Neutrophil (primary cell): ENCODE results near the gene DOCK3.
A peak's percentile ranks its signal among the peaks of the same experiment; 100 is the strongest.
"Not testable (repeated sequence)": the region's sequence is repeated elsewhere in the genome, so short reads cannot be mapped to it uniquely, and the experiment has no call there.

Source experiments
- H3K27ac ChIP-seq: fragments of 200-600 bp; sonication (generic); 2 replicates; pipeline ENCODE4 v1.5.1; 2016; ENCODE audit warnings: mild to moderate bottlenecking, moderate library complexity
- H3K27me3 ChIP-seq: fragments of 200-600 bp; sonication (generic); 2 replicates; pipeline ENCODE4 v1.6.0; 2016; ENCODE audit warnings: mild to moderate bottlenecking
- H3K36me3 ChIP-seq: fragments of 200-600 bp; sonication (generic); 2 replicates; pipeline ENCODE4 v1.5.1; 2017
- H3K4me1 ChIP-seq, 2 experiments: fragments of 200-600 bp in 1 of 2; sonication (generic) in 1 of 2; 1 replicate in 1 of 2; 2 replicates in 1 of 2; pipeline versions ENCODE4 v1.5.1 to v1.6.1; 2013 to 2016; ENCODE audit warnings: low read depth in 1 of 2, low read length in 1 of 2, mild to moderate bottlenecking in 1 of 2, moderate library complexity in 1 of 2; ENCODE audit not compliant: control insufficient read depth in 1 of 2, insufficient read depth in 1 of 2
- H3K4me3 ChIP-seq, 2 experiments: fragments of 200-600 bp in 1 of 2; sonication (generic) in 1 of 2; 1 replicate in 1 of 2; 2 replicates in 1 of 2; pipeline ENCODE4 v1.5.1; 2013 to 2016; ENCODE audit warnings: low read depth in 1 of 2, low read length in 1 of 2, mild to moderate bottlenecking in 1 of 2, moderate library complexity in 1 of 2
- H3K9me3 ChIP-seq: fragments of 200-600 bp; sonication (generic); 2 replicates; pipeline ENCODE4 v1.5.1; 2016
- TF ChIP-seq, protein P1 (sequence below): fragments of 200-600 bp; sonication (generic); IDR thresholded peaks from 2 replicates; pipeline ENCODE4 v1.5.1; 2016; ENCODE audit warnings: antibody characterized with exemption

The DOCK3 gene

DNA sequence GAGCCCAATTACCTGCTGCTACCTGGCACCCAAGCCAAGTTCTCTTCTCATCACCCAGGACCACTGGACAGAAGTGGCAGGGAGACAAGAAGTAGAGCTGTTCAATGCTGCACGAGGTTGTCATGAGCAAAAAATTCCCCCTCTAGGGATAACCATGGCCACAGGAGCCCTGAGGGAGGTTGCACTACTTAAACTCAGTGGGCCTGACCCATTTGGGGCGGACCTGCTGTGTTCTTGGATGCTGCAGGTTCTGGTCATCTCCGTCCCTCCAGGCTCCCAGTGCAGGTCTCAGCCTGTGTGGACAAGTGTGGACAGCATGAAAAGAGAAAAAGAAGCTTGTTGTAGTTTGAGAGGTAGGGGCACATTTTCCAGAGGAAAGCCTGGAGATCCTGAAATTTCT lies 684.3 kb downstream of the DOCK3 start:
- H3K36me3 ChIP-seq, result no peaks in the 10 kb centered on the region
- H3K27me3 ChIP-seq, result no peaks in the 10 kb centered on the region
- H3K4me3 ChIP-seq, result no peak overlapping the region
- H3K9me3 ChIP-seq, result no peaks in the 10 kb centered on the region
- no peaks in the 10 kb centered on the region for H3K4me1 ChIP-seq
- H3K27ac ChIP-seq, result no peak overlapping the region
- TF ChIP-seq, protein P1, sequence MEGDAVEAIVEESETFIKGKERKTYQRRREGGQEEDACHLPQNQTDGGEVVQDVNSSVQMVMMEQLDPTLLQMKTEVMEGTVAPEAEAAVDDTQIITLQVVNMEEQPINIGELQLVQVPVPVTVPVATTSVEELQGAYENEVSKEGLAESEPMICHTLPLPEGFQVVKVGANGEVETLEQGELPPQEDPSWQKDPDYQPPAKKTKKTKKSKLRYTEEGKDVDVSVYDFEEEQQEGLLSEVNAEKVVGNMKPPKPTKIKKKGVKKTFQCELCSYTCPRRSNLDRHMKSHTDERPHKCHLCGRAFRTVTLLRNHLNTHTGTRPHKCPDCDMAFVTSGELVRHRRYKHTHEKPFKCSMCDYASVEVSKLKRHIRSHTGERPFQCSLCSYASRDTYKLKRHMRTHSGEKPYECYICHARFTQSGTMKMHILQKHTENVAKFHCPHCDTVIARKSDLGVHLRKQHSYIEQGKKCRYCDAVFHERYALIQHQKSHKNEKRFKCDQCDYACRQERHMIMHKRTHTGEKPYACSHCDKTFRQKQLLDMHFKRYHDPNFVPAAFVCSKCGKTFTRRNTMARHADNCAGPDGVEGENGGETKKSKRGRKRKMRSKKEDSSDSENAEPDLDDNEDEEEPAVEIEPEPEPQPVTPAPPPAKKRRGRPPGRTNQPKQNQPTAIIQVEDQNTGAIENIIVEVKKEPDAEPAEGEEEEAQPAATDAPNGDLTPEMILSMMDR, result no peak

DNA sequence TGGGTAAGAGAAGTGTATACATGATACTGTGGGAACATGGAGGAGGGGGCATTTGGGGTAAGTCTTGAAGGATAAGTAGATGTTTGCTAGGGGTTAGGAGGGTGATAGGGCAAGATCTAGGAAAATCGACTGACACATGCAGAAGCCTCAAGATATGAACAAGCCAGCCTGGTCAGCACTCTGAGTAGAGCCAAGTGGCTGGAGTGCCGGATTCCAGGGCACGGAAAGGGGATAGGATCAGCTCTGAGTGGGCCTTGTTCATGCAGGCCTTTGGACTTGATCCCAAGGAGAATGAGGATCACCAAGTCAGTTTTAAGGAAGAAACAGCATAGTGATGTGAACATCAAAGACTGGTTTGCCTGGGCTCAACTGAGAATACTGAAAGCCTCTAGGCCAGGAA lies 686.1 kb downstream of the DOCK3 start:
- Histone ChIP-seq H3K36me3 (no peaks in the 10 kb centered on the region), H3K27ac (no peak overlapping the region), H3K4me1 (no peaks in the 10 kb centered on the region), H3K27me3 (no peaks in the 10 kb centered on the region), H3K9me3 (no peaks in the 10 kb centered on the region), H3K4me3 (no peak overlapping the region)
- TF ChIP-seq, protein P1, result no peak

DNA sequence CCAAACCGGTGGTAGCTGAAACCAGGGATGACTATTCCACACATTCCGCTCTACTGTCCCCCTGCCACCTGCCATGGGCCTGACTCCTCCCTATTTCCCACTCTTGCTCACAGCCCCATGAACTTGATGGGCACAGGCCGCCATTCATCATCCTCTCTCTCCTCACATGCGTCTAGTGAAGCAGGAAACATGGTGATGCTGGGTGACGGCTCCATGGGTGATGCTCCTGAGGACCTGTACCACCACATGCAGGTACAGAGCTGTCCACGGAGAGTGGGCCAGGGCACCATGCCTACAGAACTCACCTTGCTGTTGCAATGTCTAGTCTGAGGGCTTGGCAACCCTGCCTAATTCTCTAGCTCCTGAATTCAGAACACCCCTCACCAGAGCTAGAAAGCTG lies 687.0 kb downstream of the DOCK3 start:
- H3K27me3 ChIP-seq, result no peaks in the 10 kb centered on the region
- H3K27ac ChIP-seq, result no peak overlapping the region
- no peaks in the 10 kb centered on the region for H3K36me3 ChIP-seq
- no peak overlapping the region for H3K4me3 ChIP-seq
- H3K4me1 ChIP-seq, result no peaks in the 10 kb centered on the region
- no peaks in the 10 kb centered on the region for H3K9me3 ChIP-seq
- TF ChIP-seq, protein P1, result no peak

DNA sequence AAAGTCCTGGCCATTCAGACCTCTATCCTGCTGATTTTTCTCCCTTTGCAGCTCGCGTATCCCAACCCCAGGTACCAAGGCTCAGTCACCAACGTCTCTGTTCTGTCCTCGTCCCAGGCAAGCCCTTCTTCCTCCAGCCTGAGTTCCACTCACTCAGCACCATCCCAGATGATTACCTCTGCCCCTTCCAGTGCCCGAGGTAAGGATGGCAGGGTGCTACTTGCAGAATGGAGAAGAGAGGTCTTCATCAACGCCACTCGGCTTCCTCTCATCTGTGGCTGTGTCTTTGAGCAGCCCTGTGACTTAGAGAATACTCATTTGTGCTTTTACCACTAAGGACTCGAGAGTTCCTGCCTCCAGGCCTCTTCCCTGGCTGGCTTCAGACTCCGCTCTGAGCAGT lies 687.7 kb downstream of the DOCK3 start:
- Histone ChIP-seq H3K4me1 (no peaks in the 10 kb centered on the region), H3K9me3 (no peaks in the 10 kb centered on the region), H3K4me3 (no peak overlapping the region), H3K36me3 (no peaks in the 10 kb centered on the region), H3K27ac (no peak overlapping the region), H3K27me3 (no peaks in the 10 kb centered on the region)
- TF ChIP-seq, protein P1, result no peak

DNA sequence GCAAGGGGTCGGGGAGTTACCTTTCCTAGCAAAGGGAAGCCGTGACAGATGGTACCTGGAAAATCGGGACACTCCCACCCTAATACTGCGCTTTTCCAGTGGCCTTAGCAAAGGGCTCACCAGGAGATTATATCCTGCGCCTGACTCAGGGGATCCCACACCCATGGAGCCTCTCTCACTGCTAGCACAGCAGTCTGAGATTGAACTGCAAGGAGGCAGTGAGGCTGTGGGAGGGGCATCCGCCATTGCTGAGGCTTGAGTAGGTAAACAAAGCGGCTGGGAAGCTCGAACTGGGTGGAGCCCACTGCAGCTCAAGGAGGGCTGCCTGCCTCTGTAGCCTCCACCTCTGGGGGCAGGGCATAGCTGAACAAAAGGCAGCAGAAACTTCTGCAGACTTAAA lies 693.5 kb downstream of the DOCK3 start:
- not testable (repeated sequence) for H3K9me3 ChIP-seq, H3K27me3 ChIP-seq, H3K4me1 ChIP-seq, H3K27ac ChIP-seq, H3K36me3 ChIP-seq, H3K4me3 ChIP-seq

DNA sequence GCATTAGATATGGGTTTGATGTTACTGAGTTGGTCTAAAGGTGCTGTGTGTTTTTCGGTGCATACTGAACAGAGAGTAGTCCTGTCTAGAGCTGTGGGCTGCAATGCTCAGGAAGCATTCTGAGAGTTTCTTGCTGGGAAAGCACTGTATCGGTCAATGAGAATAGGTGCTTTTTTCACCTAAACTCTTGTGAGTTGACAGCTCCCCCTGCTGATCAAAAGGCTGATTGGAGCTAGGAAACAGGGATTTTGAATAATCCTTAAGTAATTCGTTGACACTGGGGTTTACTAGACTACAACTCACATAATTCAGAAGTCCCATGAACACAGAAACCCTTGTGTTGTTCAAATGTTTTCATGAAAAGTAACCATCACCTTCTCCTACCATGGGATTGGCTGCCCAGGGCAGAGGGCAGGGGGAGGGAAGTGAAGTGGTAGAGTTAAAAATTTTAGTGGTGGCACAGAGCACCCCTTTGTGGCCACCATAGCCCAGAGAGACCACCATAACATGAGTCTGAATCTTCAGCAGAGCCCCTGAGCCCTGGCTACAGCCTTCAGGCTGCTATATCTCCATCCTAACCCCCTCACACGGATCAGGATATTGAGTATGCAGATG lies 697.3 kb downstream of the DOCK3 start:
- Histone ChIP-seq H3K9me3 (no peaks in the 10 kb centered on the region), H3K36me3 (no peaks in the 10 kb centered on the region), H3K27me3 (no peaks in the 10 kb centered on the region), H3K4me3 (no peak overlapping the region), H3K27ac (no peak overlapping the region), H3K4me1 (no peaks in the 10 kb centered on the region)
- TF ChIP-seq, protein P1, result peak; percentile 12
